IPS-18a (cell line): ENCODE measurements around the gene SBSN.

Experiments
- H3K27ac ChIP-seq: one replicate; pipeline ENCODE4 v1.5.1; 2013; ENCODE audit warnings: low read length
- H3K27me3 ChIP-seq: one replicate; pipeline ENCODE4 v1.6.1; 2013; ENCODE audit warnings: mild to moderate bottlenecking, low read length; ENCODE audit not compliant: control insufficient read depth, insufficient read depth
- H3K36me3 ChIP-seq: one replicate; pipeline ENCODE4 v1.6.1; 2013; ENCODE audit warnings: low read depth, low read length; ENCODE audit not compliant: control insufficient read depth
- H3K4me1 ChIP-seq: one replicate; pipeline ENCODE4 v1.6.1; 2013; ENCODE audit warnings: low read depth, low read length; ENCODE audit not compliant: control insufficient read depth
- H3K4me3 ChIP-seq: one replicate; pipeline ENCODE4 v1.5.1; 2013; ENCODE audit warnings: low read length
- H3K9ac ChIP-seq: one replicate; pipeline ENCODE4 v1.6.1; 2013; ENCODE audit warnings: mild to moderate bottlenecking, low read length, moderate library complexity
- H3K9me3 ChIP-seq: one replicate; pipeline ENCODE4 v1.6.1; 2013; ENCODE audit warnings: low read depth, low read length; ENCODE audit not compliant: control insufficient read depth

The SBSN gene

DNA sequence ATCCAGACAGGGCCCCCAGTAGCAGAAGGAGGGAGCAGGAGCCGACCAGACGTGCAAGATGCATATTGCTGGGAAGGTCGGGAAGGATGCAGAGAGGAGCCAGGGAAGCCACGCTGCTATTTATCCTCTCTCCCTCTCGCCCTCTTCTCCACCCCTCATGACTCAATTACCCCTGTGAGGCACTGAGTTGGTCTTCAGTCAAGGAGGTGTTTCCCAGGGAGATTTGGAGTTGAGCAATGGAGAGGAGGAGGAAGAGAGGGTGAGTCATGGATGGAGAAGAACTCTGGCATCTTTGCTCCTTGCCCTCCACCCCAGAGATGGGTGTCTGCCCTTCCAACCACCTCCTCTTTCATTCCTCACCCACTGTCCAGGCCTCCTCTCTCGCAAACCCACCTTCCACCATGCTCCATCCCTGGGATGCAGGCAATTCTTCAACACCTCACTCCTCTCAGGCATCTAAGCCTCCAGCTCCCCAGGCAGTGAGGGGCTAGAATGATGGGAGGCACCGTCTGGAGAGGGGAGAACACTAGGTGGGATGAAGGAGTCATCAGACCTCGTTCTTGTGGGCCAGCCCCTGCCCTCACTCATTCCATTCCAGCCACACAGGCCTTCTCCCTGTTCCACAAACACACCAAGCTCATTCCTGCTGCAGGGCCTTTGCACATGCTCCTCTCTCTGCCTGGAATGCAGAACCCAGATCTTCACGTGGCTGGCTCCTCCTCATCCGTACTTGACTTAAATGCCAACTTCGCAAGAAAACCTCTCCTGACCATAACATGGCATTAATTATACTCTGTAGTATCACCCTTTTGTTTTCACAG, at the start of gene SBSN:
SBSN (minus strand) TSS at position 94 of the 821 bp plus-strand sequence; CDS start at position 64, 30 bp downstream.
- peaks cover 6% of the 10 kb centered on the region for H3K27me3 ChIP-seq

DNA sequence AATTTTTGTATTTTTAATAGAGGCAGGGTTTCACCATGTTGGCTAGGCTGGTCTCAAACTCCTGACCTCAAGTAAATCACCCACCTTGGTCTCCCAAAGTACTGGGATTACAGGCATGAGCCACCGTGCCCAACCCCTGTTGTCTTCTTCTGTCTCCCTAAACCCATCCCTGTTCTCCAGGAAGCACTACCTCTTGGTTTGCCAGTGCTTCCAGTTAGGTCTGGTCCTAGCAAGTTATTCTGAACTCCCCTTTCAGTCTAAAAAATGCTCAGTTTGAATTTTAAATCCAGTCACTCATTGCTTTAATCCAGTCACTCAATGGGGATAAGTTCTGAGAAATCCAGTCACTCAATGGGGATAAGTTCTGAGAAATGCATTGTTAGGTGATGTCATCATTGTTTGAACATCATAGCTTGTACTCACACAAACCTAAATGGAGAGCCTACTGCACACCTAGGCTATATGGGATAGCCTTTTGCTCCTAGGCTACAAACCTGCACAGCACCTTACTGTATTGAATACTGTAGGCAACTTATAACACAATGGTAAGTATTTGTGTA, 43.4 kb upstream of the SBSN start:
- H3K9ac ChIP-seq = no peak overlapping the region
- H3K27me3 ChIP-seq = no peaks in the 10 kb centered on the region
- H3K9me3 ChIP-seq = no peaks in the 10 kb centered on the region
- H3K36me3 ChIP-seq = no peaks in the 10 kb centered on the region
- H3K4me1 ChIP-seq = no peaks in the 10 kb centered on the region
- H3K27ac ChIP-seq = no peak overlapping the region
- H3K4me3 ChIP-seq = no peak overlapping the region

More for the DNA sequence above, at the start of gene SBSN:
- no peaks in the 10 kb centered on the region for H3K9me3 ChIP-seq
- no peaks in the 10 kb centered on the region for H3K36me3 ChIP-seq
- H3K9ac ChIP-seq = no peak within 1 kb of the TSS
- H3K27ac ChIP-seq = no peak within 1 kb of the TSS
- no peak within 1 kb of the TSS for H3K4me3 ChIP-seq
- H3K4me1 ChIP-seq = peaks cover 14% of the 10 kb centered on the region

DNA sequence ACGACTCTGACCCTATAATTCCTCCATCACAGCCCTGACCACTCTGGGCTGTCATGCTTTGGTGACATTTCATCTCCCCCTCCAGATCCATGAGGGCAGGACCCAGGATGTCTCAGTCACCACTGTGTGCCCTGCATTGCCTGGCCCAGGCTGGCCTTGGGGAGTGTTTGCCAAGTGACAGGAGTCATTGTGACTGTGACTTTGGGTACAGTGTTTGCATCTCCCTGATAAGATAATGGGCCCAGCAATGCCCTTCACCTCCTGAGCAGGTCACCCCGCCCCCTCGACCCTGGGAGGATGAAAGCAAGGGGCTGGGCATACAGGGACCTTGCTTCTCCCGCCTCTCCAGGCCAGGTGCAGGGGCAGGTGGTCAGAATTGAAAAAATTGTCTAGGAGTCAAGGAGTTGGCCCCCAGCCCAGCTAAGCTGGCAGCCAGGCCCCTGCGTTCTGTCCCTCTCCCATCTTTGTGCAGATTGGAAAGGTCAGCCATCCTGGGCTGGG, 41.2 kb upstream of the SBSN start:
- Histone ChIP-seq H3K36me3 (no peaks in the 10 kb centered on the region), H3K9ac (no peak overlapping the region), H3K27ac (no peak overlapping the region), H3K27me3 (no peaks in the 10 kb centered on the region), H3K4me3 (no peak overlapping the region), H3K4me1 (no peaks in the 10 kb centered on the region), H3K9me3 (no peaks in the 10 kb centered on the region)

GRCh38 chr19:35566738-35567137, 38.6 kb upstream of the SBSN start:
- no peaks in the 10 kb centered on the region for H3K4me1 ChIP-seq
- H3K9ac ChIP-seq = no peak overlapping the region
- H3K9me3 ChIP-seq = no peaks in the 10 kb centered on the region
- H3K27me3 ChIP-seq = no peaks in the 10 kb centered on the region
- no peak overlapping the region for H3K4me3 ChIP-seq
- no peak overlapping the region for H3K27ac ChIP-seq
- H3K36me3 ChIP-seq = no peaks in the 10 kb centered on the region

DNA sequence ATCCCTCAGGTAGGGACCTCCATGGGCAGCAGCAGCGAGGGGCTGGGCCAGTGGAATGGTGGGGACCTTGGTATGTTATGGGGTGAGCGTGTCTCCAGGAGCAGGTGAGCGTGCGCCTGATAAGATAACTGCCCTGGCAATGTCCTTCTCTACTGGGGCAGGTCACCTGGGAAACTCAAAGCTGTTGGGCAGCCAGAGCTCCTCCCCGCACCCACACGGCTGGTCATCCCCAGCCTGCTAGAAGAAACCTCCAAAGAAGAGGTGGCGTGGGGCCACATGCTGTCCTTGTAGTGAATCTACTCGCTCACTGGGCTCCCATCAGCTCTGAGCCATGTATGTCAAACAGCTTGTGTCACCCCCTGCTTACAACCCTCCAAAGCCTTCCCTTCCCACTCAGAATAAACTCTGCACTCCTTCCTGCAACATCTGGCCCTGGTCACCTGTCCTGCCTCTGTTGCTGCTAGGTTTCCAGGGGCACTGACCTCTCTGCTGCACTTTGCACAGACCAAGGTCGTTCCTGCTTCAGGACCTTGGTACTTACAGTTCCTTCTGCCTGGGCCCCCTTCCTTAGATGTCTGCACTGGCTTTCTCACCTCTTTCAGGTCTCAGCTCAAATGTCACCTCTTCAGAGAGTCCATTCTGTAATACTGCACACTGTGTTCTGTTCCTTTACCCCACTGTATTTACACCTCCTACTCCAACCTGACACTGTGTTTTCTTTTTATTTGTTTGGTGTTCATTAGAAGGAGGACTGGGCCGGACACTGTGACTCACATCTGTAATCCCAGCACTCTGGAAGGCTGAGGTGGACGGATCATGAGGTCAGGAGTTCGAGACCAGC, 37.1 kb upstream of the SBSN start:
- no peak overlapping the region for H3K4me3 ChIP-seq
- no peak overlapping the region for H3K27ac ChIP-seq
- no peaks in the 10 kb centered on the region for H3K4me1 ChIP-seq
- no peaks in the 10 kb centered on the region for H3K27me3 ChIP-seq
- no peaks in the 10 kb centered on the region for H3K36me3 ChIP-seq
- H3K9me3 ChIP-seq = no peaks in the 10 kb centered on the region
- H3K9ac ChIP-seq = no peak overlapping the region

- H3K4me3 ChIP-seq = no peak within 1 kb of the TSS
- H3K4me1 ChIP-seq = no peaks in the 10 kb centered on the region
- H3K27ac ChIP-seq = no peak within 1 kb of the TSS
- no peak within 1 kb of the TSS for H3K9ac ChIP-seq
- H3K36me3 ChIP-seq = no peaks in the 10 kb centered on the region
- H3K9me3 ChIP-seq = no peaks in the 10 kb centered on the region
- peaks cover 14% of the 10 kb centered on the region for H3K27me3 ChIP-seq
Observed at GRCh38 chr19:35563207-35563829, 35.2 kb upstream of the SBSN start, which contains the start of gene ATP4A. Gene ATP4A (minus strand): TSS chr19:35563658. CDS start chr19:35563629, 29 bp downstream.

GRCh38 chr19:35562776-35563175, 34.7 kb upstream of the SBSN start:
- no peak overlapping the region for H3K27ac ChIP-seq
- peaks cover 16% of the 10 kb centered on the region for H3K27me3 ChIP-seq
- no peaks in the 10 kb centered on the region for H3K9me3 ChIP-seq
- no peaks in the 10 kb centered on the region for H3K36me3 ChIP-seq
- H3K9ac ChIP-seq = no peak overlapping the region
- H3K4me1 ChIP-seq = no peaks in the 10 kb centered on the region
- no peak overlapping the region for H3K4me3 ChIP-seq

GRCh38 chr19:35562336-35562735, 34.2 kb upstream of the SBSN start:
- Histone ChIP-seq H3K9ac (no peak overlapping the region), H3K4me3 (no peak overlapping the region), H3K4me1 (peaks cover under 1% of the 10 kb centered on the region), H3K9me3 (no peaks in the 10 kb centered on the region), H3K27ac (no peak overlapping the region), H3K27me3 (peaks cover 16% of the 10 kb centered on the region), H3K36me3 (no peaks in the 10 kb centered on the region)

- Histone ChIP-seq H3K27ac (no peak overlapping the region), H3K27me3 (peaks cover 16% of the 10 kb centered on the region), H3K9me3 (no peaks in the 10 kb centered on the region), H3K9ac (no peak overlapping the region), H3K4me3 (no peak overlapping the region), H3K4me1 (peaks cover 3% of the 10 kb centered on the region), H3K36me3 (no peaks in the 10 kb centered on the region)
Observed at GRCh38 chr19:35561436-35561835, 33.3 kb upstream of the SBSN start.

- Histone ChIP-seq H3K4me1 (peaks cover 3% of the 10 kb centered on the region), H3K9me3 (no peaks in the 10 kb centered on the region), H3K36me3 (no peaks in the 10 kb centered on the region), H3K27ac (no peak overlapping the region), H3K27me3 (peaks cover 16% of the 10 kb centered on the region), H3K9ac (no peak overlapping the region), H3K4me3 (no peak overlapping the region)
Observed at GRCh38 chr19:35560677-35561076, 32.6 kb upstream of the SBSN start.

- Histone ChIP-seq H3K9ac (no peak overlapping the region), H3K9me3 (no peaks in the 10 kb centered on the region), H3K4me3 (no peak overlapping the region), H3K4me1 (peaks cover 3% of the 10 kb centered on the region), H3K27ac (no peak overlapping the region), H3K27me3 (peaks cover 16% of the 10 kb centered on the region), H3K36me3 (no peaks in the 10 kb centered on the region)
Observed at GRCh38 chr19:35560271-35560670, 32.2 kb upstream of the SBSN start.
